Vagina (tissue), 2 donors: ENCODE data around the gene LCP1.

Experiments
- POLR2A ChIP-seq, 2 donors: fragments of 450-650 bp; IDR thresholded peaks; one replicate each; pipeline ENCODE4 v1.6.1; 2017; ENCODE audit warnings: antibody characterized with exemption in 2 of 2, mild to moderate bottlenecking in 2 of 2, moderate library complexity in 2 of 2
- POLR2AphosphoS5 ChIP-seq, 2 donors: sonication (generic); formaldehyde crosslinking; IDR thresholded peaks; one replicate each; pipeline ENCODE4 v1.9.0; 2017; ENCODE audit warnings: antibody characterized with exemption in 2 of 2, mild to moderate bottlenecking in 2 of 2, low read depth in 1 of 2; ENCODE audit not compliant: insufficient read depth in 1 of 2
- TF ChIP-seq, protein P1 (sequence below), 3 experiments: fragments of 450-650 bp in 2 of 3; fragments of 200-600 bp in 1 of 3; sonication (generic) in 1 of 3; IDR thresholded peaks; one replicate each; pipeline ENCODE4 v1.5.1; 2017 to 2019; ENCODE audit warnings: antibody characterized with exemption in 3 of 3, mild to moderate bottlenecking in 2 of 3, moderate library complexity in 2 of 3

DNA sequence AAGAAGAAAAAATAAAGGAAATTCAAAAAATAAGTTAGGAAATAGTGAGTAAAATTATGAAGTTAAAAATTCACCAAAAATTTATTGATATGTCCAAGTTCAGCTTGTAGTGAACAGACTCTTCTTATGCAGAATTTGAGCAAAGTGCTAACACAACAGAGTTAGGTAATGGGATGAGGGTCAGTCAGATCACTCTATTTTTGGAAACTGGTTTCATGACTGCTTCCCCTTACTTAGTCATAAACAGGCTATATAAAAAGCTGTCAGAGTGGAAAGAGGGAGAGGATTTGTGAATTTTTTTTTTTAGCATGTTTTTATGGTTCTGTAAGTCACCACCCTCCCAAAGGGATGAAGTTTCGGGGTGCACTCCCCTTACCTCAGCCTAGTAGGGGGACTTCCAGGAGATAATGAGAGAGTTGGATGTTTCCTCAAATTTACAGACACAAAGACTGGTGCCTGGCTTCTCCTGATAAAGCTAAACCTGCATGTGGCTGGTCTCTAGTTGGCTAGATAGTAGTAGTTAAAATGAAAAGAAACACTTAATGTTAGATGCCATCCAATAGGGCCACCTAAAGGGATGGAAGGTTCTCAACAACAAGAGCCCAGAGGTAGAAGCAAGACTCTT is 81.7 kb downstream of the LCP1 start:
- TF ChIP-seq, protein P1, sequence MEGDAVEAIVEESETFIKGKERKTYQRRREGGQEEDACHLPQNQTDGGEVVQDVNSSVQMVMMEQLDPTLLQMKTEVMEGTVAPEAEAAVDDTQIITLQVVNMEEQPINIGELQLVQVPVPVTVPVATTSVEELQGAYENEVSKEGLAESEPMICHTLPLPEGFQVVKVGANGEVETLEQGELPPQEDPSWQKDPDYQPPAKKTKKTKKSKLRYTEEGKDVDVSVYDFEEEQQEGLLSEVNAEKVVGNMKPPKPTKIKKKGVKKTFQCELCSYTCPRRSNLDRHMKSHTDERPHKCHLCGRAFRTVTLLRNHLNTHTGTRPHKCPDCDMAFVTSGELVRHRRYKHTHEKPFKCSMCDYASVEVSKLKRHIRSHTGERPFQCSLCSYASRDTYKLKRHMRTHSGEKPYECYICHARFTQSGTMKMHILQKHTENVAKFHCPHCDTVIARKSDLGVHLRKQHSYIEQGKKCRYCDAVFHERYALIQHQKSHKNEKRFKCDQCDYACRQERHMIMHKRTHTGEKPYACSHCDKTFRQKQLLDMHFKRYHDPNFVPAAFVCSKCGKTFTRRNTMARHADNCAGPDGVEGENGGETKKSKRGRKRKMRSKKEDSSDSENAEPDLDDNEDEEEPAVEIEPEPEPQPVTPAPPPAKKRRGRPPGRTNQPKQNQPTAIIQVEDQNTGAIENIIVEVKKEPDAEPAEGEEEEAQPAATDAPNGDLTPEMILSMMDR (IDR thresholded peaks at IDR 0.05) = no peak
- no peak for TF ChIP-seq POLR2A (IDR thresholded peaks at IDR 0.05)
- no peak for TF ChIP-seq POLR2AphosphoS5 (IDR thresholded peaks at IDR 0.05; ENCODE audit: insufficient read depth in 1 of 2, low read depth in 1 of 2)
